ENCODE measurements around the gene TMEM204.
A peak's percentile ranks its signal among the peaks of the same experiment; 100 is the strongest.

TMEM204 gene

DNA sequence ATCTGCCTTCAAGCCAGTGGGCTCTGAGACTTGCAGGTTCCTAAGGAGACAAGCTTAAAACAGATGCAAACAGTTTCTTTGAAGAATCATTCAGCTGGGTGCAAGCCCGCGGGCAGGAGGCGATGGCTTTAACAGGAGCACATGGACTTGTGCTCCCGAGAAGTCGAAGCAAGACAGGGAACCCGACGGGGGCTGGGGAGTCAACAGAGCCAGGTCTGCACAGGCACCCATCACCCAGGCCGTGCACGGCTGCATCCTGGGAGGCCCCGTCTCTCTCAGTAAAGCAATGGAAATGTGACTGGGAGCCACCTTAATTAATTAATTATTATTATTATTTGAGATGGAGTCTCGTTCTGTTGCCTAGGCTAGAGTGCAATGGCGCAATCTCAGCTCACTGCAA is 44.4 kb upstream of the TMEM204 start (continued):
- no peak for TF ChIP-seq BCL11B (tag by site-specific recombination; IDR thresholded peaks at IDR 0.05; ENCODE audit: low read depth)

GRCh38 chr16:1491327-1491726 is 42.1 kb upstream of the TMEM204 start:
- no peak overlapping the region for H3K4me3 ChIP-seq (ENCODE audit: low read depth, low read length)
- ChIA-PET CTCF (interaction anchor here (0.6 to 1.4 kb wide), 2 partner anchors 122 to 472 kb away, joined by 3 to 4 read pairs; no protein-coding TSS in a partner anchor), POLR2A (no interaction called here)
- H3K36me3 ChIP-seq (ENCODE audit: control insufficient read depth in 2 of 2, insufficient read depth in 1 of 2, low read length in 2 of 2), result peaks cover 0 to 22% of the 10 kb centered on the region in 2 experiments; a peak in 2 of 3 replicates
- 0 out of 2 replicates have a peak, but pooled peaks cover 2% of the 10 kb centered on the region for H3K4me1 ChIP-seq (ENCODE audit: control insufficient read depth, insufficient read depth, low read length)
- TF ChIP-seq ZNF768 (tag by site-specific recombination; IDR thresholded peaks at IDR 0.05), result no peak
- TF ChIP-seq ZNF623 (tag by site-specific recombination; IDR thresholded peaks at IDR 0.05), result peak; percentile 33; the same call in 1 of the 2 replicates
- H3K27ac ChIP-seq (ENCODE audit: extremely low read depth, low read depth, low read length), result no peak overlapping the region
- H3K9me3 ChIP-seq (ENCODE audit: control insufficient read depth, insufficient read depth, low read depth, low read length), result no peaks in the 10 kb centered on the region

GRCh38 chr16:1492082-1492922 is 41.2 kb upstream of the TMEM204 start:
- H3K4me3 ChIP-seq (ENCODE audit: low read depth, low read length), result no peak overlapping the region
- ChIA-PET CTCF (interaction anchor here (0.5 to 1.4 kb wide), 2 partner anchors 24 to 123 kb away, joined by 4 to 6 read pairs; no protein-coding TSS in a partner anchor), POLR2A (interaction anchor here (0.5 to 0.7 kb wide), 4 partner anchors 11 to 215 kb away, joined by 3 to 6 read pairs (median 3); partner anchors contain the start of gene MAPK8IP3)
- H3K36me3 ChIP-seq (ENCODE audit: control insufficient read depth in 2 of 2, insufficient read depth in 1 of 2, low read length in 2 of 2), result peaks cover 0 to 32% of the 10 kb centered on the region in 2 experiments; a peak in 2 of 3 replicates
- H3K4me1 ChIP-seq (ENCODE audit: control insufficient read depth, insufficient read depth, low read length), result 0 out of 2 replicates have a peak, but pooled peaks cover 2% of the 10 kb centered on the region
- H3K9me3 ChIP-seq (ENCODE audit: control insufficient read depth, insufficient read depth, low read depth, low read length), result no peaks in the 10 kb centered on the region
- H3K27ac ChIP-seq (ENCODE audit: extremely low read depth, low read depth, low read length), result peak overlapping the region; percentile 45; the same call in 1 of the 2 replicates
- TF ChIP-seq ZNF121 (tag by site-specific recombination; IDR thresholded peaks at IDR 0.05), result peak; percentile 67; the same call in 1 of the 2 replicates
- TF ChIP-seq ZNF621 (tag by site-specific recombination; IDR thresholded peaks at IDR 0.05), result no peak
- no peak for TF ChIP-seq ZNF155 (tag by site-specific recombination; IDR thresholded peaks at IDR 0.05)
- no peak for TF ChIP-seq ZNF600 (tag by site-specific recombination; IDR thresholded peaks at IDR 0.05)

DNA sequence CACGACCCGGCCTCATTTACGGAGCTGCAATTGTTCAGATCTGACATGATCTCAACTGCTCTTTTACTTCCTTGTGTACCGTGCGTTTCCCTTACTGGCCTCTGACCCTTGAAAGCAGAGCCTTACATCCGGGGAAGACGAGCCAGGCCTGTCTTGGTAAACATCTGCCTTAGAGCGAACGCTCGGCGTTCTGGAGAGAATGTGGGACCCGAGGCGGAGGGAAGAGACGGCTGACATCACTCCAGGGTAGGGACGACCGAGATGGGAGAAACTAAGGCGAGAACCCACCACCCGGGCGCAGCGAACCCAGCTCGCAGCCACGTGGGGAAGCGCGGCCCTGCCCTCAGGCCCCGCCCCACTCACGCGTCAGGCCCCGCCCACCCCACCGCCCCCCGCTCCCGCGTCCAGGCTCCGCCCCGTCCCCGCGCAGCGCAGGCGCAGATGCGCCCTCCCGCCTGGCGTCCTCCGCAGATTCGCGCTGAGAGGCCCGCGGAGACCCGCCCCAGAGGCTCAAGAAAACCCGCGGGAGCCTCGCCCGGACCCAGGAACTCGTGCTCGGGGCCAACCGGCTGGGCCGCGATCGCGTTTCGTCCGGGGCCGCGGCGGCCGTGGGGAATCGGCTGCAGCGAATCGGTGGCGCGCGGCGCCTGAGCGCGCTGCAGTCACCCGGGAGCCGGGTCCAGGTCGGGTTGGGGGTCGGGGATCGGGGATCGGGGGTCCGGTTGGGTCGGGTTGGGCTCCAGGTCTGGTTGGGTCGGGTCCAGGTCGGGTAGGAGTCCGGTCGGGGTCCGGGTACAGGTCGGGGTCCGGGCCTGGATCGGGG is 40.3 kb upstream of the TMEM204 start, which contains the start of gene TELO2:
Gene TELO2, plus strand, starts transcription at position 438 of the 823 bp plus-strand sequence. CDS start 922 bp downstream, outside the sequence.
- Histone ChIP-seq H3K27ac (ENCODE audit: extremely low read depth, low read depth, low read length) (peak within 1 kb of the TSS; percentile 73), H3K4me1 (ENCODE audit: control insufficient read depth, insufficient read depth, low read length) (0 out of 2 replicates have a peak, but pooled peaks cover 2% of the 10 kb centered on the region), H3K9me3 (ENCODE audit: control insufficient read depth, insufficient read depth, low read depth, low read length) (no peaks in the 10 kb centered on the region), H3K36me3 (ENCODE audit: control insufficient read depth in 2 of 2, insufficient read depth in 1 of 2, low read length in 2 of 2) (peaks cover 3 to 39% of the 10 kb centered on the region in 2 experiments; a peak in 2 of 3 replicates), H3K4me3 (ENCODE audit: low read depth, low read length) (peak within 1 kb of the TSS; percentile 77)
- CTCF ChIA-PET, result interaction anchor here (0.6 to 1.4 kb wide), 2 partner anchors 124 to 438 kb away, joined by 3 to 4 read pairs; no protein-coding TSS in a partner anchor
- POLR2A ChIA-PET, result interaction anchor here (0.5 to 1.3 kb wide), 4 partner anchors 10 to 214 kb away, joined by 3 to 6 read pairs (median 4); partner anchors contain the start of gene MAPK8IP3
- TF ChIP-seq PRDM1 (tag by site-specific recombination; IDR thresholded peaks at IDR 0.05) (no peak), ZSCAN4 (tag by site-specific recombination; IDR thresholded peaks at IDR 0.05) (no peak), SP3 (tag by site-specific recombination; IDR thresholded peaks at IDR 0.05) (peak; percentile 58; the same call in 1 of the 2 replicates), ZIC2 (tag by site-specific recombination; IDR thresholded peaks at IDR 0.05) (peak; percentile 33; the same call in 1 of the 2 replicates), ZNF521 (tag by site-specific recombination; IDR thresholded peaks at IDR 0.05) (no peak), ZNF660 (tag by site-specific recombination; IDR thresholded peaks at IDR 0.05) (0 out of 2 replicates have a peak, but pooled peaks have one; percentile 59), ZFP3 (tag by site-specific recombination; IDR thresholded peaks at IDR 0.05; ENCODE audit: low read depth) (no peak), ZNF366 (tag by site-specific recombination; conservative IDR thresholded peaks at IDR 0.05) (no peak), ZNF280C (tag by site-specific recombination; IDR thresholded peaks at IDR 0.05) (no peak), GLIS1 (tag by site-specific recombination; IDR thresholded peaks at IDR 0.05) (no peak), ZNF558 (tag by site-specific recombination; IDR thresholded peaks at IDR 0.05) (no peak), KLF9 (tag by site-specific recombination; IDR thresholded peaks at IDR 0.05; ENCODE audit: low read depth) (peak; percentile 79)
- TF ChIP-seq, protein P1, sequence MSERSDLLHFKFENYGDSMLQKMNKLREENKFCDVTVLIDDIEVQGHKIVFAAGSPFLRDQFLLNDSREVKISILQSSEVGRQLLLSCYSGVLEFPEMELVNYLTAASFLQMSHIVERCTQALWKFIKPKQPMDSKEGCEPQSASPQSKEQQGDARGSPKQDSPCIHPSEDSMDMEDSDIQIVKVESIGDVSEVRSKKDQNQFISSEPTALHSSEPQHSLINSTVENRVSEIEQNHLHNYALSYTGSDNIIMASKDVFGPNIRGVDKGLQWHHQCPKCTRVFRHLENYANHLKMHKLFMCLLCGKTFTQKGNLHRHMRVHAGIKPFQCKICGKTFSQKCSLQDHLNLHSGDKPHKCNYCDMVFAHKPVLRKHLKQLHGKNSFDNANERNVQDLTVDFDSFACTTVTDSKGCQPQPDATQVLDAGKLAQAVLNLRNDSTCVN (tag by site-specific recombination; optimal IDR thresholded peaks at IDR 0.05), result peak; percentile 93
